OCI-LY7 (cell line): ENCODE measurements around the gene SH3BGRL3.

ENCODE experiments used
- CTCF ChIP-seq: fragments of 200-600 bp; sonication (generic); conservative IDR thresholded peaks from 2 replicates; pipeline ENCODE4 v1.5.1; 2014; ENCODE audit warnings: mild to moderate bottlenecking, antibody characterized with exemption, low read length, moderate library complexity, mixed read lengths
- EZH2phosphoT487 ChIP-seq: fragments of 200-600 bp; sonication (generic); IDR thresholded peaks from 2 replicates; pipeline ENCODE4 v1.6.1; 2018; ENCODE audit warnings: low read depth, borderline replicate concordance, mild to moderate bottlenecking, mixed run types, antibody characterized with exemption, low read length, moderate library complexity, mixed read lengths

GRCh38 chr1:26277261-26277661, 2.6 kb upstream of the SH3BGRL3 start:
- no peak for TF ChIP-seq CTCF
- TF ChIP-seq EZH2phosphoT487, result no peak
